Gastroesophageal sphincter (tissue), 3 donors: ENCODE results near the gene CISD3.

Experiments used
- CTCF ChIP-seq, 4 experiments: fragments of 200-600 bp in 2 of 4; fragments of 450-650 bp in 2 of 4; sonication (generic) in 1 of 4; IDR thresholded peaks; one replicate each; pipeline ENCODE4 v1.5.1; 2017 to 2019; ENCODE audit warnings: antibody characterized with exemption in 4 of 4, mild to moderate bottlenecking in 2 of 4, moderate library complexity in 2 of 4
- POLR2A ChIP-seq, 2 donors: fragments of 450-650 bp; IDR thresholded peaks; one replicate each; pipeline ENCODE4 v1.6.1; 2017; ENCODE audit warnings: antibody characterized with exemption in 2 of 2, mild to moderate bottlenecking in 2 of 2, moderate library complexity in 1 of 2

DNA sequence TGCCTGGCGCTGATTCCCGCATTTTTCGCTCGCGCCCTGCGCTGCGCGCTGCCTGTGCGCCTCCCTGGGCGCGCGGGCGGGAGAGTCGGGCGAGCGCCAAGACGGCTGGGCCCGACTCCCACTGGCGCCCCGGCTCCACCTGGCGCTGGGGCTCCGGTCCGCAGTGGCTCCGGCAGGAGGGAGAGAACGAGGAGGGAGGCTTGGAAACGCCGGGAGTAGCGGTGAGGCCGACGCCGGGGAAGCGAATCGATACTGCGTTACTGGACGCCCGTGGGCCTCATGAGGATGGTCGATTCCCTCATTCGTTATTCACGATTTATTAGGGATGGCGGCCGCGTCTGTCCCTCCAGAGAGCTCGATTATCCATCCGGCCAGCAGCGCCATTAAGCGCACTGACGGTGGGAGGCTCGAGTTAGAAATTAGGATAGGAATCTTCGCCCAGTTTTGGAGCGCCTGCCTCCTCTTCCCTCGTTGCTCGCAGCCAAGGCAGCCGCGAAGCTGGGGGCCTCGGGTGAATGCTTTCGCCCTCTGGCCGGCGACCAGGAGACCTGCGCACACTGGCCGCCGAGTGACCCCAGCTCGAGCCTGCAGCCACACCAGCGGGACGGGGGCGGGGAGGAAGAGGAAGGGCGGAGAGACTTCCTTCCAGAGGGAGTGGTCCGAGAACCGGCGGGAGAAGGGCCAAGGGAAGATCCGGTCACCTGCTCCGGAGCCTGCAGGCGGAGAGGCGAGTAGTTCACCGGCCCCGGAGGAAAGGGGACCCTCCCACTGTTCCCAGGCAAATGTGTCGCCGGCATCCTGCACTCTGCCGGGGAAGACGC is 19.3 kb downstream of the CISD3 start:
- peak in 2 of 4 experiments; percentile 2 to 35 for TF ChIP-seq CTCF (IDR thresholded peaks at IDR 0.05)
- TF ChIP-seq POLR2A (IDR thresholded peaks at IDR 0.05), result peak; percentile 61 to 62
